HG03039 (cell line): ENCODE measurements around the gene HSF4.

Source experiments
- ATAC-seq: cut with Tn5 transposase; IDR thresholded peaks from one replicate; pipeline ENCODE4 v1.9.1; 2021; ENCODE audit warnings: mild to moderate bottlenecking, moderate library complexity; ENCODE audit not compliant: unreplicated experiment

The HSF4 gene

DNA sequence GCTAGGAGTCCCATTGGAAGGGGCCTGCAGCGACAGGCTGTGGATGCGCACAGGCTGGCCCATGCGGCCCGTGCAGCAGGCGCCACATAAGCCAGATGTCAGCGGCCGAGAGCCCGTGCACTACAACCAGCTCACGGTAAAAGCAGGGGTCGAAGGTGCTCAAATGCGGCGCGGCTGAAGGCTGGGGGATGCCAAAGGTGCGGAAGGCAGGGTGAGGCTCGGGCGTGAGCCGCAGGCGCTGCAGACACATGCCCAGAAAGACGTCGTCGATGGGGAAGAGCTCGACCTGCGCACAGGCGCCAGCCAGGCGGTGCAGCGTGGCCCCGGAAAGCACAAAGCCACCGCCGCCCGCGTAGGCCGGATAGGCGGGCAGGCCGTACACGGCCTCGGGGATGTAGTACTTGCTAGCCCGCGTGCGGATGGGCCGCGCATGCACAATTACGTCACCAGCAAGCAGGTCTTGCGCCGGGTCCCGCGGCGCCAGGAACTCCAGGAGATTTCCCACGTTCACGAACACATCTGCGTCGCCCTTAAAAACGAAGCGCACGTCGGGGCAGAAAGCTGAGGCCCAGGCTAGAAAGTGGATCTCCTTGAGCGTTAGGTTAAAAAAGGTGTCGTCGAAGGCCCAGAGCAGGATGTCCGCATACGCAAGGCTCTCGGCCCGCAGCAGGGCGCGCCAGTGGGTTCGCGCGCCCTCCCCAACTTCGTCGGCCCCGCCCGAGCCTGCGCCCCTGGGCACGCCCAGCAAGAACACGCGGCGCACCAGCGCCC lies 15.1 kb upstream of the HSF4 start:
- no peak for ATAC-seq

DNA sequence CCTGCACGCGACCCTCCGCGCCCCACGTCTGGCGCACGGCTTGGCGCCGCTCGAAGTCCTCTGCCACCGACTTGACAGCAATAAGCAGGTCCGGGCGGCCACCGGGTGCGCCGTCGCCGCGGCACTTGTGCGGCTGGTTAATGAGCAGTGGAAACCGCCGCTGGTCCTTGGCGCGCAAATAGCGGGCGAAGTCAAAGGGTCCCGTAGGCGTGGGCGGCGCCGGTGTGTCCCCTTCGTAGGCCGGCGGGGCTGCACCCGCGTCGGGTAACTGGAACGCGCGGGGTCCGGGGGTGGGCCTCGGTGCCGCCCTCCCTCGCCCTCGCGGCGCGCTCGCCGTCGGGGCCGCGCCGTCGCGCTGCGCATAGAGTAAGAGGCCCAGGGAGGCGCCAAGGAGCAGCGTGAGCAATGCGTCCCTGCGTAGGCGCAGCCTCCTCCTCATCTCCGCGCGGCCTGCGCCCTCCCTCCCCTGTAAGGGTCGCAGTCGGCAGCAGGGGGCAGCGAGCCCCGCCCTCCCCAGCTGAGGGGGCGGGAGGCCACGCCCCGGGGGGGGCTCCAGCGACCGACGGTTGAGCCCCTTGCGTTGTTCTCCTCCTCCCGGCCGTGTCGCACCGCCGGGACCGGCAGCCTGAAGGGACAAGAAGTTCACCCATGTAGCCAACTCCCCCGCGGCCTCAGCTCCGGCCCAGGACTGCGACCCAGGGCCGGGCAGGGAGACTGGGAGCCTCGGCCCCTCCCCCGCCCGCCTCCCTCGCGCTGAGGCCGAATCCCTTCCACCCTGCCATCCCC lies 14.3 kb upstream of the HSF4 start:
- peak; percentile 23 for ATAC-seq

DNA sequence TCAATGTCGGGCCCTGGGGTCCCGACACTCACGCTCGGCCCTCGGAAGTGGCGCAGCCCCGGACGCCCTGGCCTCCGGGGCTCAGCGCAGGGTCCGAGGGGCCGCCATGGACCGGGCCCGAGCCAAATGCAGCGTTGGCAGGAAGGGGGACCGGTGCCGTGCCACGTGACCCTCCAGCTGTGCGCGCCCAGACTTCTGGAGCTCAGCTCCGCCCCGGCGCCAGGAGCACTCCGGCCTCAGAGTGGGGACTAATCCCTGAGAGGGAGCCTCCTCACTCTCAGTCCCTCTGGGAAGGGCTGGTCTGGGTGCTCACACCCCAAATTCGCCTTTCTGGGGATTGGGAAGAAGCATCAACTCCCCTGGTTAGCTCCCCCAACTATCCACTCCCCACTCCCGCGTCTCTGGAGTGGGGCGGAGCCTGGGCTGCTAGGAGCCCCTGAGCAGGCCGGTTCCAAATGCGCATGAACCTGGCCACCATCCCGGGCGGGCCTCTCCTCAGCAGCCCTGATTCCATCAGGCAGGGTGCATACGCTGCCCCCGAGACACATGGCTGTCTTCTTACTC lies 13.6 kb upstream of the HSF4 start, which contains the start of gene B3GNT9:
TSS of gene B3GNT9 (minus strand) at position 166 of the 564 bp plus-strand sequence. CDS start 513 bp downstream, outside the sequence.
- peak; percentile 48 for ATAC-seq

DNA sequence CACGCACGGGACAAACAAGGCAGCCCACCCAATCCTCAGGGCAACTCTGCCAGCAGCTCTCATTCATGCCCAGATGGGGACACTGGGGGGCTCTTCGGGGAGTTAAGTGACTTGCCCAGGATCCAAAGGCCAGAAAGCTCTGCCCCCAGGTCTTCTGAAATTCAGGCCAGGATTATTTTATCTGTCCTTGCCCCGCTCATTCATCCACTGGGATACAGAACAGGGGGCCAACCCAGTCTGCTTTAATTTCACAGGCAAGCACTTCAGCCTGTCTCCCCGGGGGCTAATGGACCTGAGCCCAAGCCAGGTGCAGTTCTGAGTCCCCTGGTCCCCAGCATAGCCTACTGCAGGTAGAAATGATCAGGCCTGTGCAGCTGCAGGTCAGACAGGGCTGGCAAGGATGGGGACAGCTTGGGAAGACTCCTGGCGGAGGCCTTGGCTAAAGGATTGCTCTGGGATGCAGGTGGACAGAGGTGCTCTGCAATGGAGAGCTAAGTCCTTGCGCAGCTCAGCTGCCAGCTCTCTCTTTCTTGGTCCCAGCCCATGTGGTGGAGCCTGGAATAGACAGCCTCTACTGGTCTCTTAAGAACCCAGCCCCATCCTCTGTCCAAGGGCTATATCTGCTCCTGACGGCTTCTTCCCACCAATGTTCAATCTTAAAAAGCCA lies 13.0 kb upstream of the HSF4 start:
- no peak for ATAC-seq

DNA sequence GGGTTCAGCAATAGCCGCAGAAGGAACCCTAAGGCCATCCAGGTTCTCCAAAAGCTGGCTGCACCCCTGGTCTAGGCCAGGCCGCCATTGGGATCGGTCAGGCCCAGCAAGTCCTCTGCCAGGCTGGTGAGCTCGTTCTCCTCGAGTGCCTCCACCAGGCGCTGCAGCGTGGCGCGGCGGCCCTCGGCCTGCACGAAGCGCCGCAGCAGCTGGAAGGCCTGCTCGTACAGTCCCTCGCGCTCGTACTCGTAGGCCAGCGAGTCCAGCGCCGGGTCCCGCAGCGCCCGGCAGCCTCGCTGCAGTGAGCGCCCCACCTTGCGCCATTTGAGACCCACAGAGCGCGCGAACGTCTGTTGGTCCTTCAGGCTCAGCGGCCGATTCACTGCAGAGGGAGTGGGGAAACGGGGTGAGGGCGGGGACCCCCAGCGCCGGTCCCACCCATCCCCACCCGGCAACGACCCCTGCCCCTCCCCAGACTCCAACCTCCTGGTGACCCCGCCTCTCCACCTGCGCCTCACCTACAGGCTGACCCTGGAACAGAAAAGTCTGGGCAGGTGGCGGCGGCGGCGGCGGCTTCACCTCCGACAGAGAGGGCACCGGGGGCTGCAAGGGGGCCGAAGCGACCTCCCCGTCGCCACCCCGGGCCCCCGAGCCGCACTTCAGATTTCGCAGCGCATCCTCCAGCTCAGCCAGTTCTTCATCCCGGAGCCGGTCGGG lies 9.8 kb upstream of the HSF4 start:
- no peak for ATAC-seq

DNA sequence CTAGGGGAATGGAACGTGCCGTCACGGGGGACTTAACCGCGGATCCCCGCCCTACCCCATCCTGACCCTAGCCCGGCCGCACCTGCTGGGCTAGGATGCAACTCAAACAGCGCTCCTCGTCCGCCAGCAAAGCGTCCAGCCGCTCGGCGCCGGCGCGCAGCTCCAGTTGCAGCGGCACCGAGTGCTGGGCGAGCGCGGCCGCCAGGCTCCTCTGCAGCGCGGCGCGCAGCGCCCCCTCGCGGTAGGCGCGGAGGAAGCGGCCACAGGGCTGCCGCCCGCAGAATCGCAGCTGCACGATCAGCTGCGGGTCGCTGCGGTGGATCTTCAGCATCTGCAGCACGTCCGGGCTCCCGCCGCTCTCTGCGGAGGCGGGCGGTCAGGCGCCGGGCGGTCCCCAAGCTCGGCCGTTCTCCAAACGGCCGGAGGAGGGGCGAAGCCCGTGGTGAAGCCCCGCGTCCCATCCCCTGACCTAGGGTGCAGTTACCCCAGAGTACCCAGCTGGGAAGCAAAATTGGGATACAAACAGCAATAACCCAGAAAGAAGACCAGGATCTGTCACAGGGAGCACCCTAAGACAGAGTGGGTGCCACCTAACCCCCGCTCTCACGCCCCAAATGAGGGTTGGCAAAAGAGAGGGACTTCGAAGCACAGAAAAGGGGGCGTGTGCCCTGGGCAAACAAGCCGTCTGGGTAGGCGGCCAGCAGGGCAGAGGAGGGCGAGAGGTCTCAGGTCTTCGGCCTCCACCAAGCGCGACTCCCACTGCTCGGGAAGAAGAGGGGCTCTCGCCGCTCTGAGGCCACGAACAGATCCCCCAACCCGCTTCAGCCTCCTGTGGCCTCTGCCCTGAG lies 9.0 kb upstream of the HSF4 start:
- no peak for ATAC-seq

DNA sequence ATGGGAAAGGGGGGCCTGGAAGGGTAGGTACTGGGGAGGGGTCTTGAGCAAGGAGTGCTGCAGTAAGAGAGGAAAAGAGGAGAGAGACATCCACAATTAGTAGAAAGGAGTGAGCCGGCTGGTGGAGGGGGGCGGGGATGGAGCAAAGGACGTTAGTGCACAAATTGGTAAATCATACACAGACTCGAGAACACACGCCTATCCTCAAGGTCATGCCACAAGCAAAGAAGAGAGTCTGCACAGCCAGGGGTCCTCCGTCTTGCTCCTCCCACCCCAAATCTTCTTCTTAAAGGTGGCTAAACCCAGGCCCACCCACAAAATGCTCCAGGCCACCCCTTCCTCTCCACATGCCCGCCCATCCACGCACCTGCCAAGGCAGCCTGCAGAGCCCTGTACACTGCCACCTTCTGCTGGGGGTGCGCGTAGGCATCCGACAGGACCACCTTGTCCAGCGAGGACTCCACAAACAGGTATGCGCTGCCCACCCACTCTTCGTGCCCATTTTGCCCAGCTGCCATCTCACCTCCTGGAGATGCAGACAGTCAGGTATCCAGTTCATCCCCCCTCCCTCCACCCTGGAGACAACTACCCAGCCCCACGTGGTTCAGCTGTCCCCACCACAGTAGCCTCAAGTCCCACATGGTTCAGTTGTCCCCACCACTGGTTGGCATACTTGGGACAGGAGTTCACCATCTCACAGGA lies 8.3 kb upstream of the HSF4 start:
- ATAC-seq, result no peak

DNA sequence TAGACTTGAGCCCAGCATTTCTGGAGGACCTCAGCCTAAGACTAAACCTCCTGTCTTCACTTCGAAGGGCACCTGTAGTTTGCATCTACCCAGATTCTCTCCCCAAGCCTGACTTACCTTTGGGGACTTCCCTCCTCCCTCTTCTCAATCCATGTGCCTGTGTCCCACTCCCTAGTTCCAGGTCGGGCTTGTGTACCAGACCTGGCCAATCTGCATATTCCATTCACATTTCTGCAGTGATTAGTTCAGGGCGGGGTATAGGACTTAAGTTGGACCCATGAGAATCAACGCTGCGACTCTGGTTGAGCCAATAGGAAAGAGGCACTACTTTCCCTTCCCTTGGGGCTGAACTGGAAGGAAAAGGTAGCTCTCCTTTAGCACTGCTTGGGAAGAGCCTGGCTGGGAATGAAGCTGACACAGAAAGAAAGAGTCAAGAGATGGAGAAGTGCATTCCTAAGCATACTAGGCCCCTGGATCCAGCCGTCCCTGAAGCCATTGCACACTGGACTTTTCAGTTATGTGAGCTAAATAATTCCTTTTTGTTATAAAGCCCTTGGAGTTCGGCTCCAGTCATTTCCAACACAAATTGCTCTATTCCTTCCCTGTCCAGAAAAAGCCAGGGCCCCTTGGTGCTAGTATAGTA lies 7.3 kb upstream of the HSF4 start:
- no peak for ATAC-seq

DNA sequence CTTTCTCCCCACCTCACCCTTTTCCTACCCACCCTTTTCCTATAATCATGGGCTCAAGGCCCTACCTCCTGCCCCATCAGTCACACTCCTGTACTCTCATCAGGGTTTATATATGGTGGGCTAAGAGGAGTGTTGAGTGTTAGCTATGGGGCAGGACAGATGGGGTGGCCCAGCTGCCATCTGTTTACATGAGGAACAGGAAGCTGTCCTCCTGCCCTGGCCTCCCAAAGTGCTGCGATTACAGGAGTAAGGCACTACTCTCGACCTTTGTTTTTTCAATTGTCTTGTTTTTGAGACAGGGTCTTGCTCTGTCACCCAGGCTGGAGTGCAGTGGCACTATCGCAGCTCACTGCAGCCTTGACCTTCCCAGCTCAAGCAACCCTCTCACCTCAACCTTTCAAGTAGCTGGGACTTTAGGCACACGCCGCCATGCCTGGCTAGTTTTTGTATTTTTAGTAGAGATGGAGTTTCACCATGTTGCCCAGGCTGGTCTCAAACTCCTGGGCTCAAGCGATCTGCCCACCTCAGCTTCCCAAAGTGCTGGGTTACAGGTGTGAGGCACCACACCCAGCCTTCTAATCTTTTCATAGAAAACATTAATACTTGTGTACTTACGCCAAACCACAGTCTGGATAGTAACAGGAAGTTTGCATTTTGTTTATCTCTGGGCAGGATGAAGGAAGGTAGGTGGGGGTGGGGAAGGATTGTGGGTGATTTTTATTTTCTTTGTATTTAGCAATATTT lies 6.5 kb upstream of the HSF4 start:
- no peak for ATAC-seq

DNA sequence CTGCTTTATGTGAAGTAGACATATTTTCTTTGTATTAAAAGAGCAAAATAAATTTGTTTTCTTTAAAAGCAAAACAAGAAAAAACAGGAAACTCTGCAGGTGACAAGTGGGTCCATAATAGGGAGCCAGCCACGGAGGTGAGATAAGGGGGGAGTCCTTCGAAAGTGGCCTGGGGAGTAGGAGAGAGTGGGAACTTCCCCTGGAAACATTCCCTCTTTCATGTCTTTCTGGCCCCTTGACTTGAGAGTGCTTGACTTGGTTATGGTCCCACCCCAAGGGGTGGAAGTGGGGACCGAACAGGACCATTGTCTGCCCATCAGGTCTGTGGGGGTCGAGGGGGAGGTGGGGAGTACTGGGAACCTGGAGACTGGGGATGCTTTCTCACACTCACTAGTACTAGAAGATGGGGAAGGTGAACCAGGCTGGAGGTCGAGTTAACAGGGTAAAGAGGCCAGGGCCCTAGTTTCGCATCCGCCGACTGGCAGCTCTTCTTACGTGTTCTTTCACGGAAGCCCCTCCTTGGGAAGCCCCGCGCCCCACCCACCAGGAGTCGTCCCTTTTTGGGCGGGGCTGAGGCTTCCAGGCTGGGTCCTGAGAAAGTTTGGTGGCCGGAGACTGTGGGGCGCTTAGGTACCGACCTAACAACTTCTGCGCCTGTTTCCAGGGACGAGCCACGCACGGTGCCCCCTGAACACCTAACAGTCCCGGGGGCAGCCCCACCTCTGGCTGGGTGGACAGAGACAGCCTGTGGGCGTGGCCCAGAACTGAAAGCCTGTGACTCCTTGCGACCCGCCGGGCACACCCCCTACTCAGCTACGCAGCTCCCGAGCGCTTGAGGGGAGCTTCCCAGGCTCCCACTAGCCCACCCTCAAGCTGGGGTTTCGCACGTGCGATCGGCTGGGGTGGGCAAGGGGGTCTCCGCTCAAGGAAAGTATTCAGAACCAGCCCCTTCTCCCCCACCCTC lies 5.6 kb upstream of the HSF4 start:
- ATAC-seq, result peak; percentile 33

DNA sequence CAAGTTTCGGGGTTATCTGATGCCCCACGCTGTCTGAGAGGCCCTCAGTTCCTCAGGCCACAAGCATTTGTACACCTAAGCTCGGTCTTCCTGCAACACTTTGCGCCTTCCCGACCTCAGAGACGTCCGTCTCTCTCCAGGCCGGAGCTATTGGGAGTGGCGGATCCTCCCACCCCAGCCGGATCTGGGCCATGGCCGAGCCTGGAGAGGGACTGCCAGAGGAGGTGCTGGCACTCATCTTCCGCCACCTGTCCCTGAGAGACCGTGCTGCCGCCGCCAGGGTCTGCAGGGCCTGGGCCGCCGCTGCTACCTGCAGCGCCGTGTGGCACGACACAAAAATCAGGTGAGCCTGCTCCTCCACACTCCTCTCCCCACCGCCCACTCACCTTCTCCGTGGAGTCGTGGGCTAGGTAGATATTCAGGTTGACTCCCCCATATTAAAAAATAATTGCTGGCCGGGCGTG lies 2.9 kb upstream of the HSF4 start:
- no peak for ATAC-seq

DNA sequence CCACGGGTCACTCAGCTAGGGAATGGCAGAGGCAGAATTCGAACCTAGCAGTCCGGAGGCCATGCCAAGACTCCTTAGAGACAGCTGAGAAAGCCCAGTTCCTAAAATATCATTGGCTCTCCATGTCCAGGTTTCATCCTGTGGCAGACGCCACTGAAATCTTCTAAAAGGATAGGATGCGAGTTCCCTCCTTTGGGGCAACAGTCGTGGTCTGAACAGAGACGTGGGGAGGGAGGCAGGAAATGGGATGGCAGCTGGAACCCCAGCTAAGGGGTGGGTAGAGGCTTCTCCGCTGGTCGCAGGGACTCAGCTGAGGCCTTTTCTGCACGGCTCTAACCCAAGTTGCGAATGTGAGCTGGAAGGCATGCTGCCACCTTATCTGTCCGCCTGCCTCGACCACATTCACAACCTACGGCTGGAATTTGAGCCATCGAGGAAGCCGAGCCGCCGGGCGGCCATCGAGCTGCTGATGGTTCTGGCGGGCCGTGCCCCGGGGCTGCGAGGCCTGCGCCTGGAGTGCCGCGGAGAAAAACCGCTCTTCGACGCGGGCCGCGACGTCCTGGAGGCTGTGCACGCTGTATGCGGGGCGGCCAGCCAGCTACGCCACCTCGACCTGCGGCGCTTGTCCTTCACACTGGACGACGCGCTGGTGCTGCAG lies 1.9 kb upstream of the HSF4 start:
- no peak for ATAC-seq

DNA sequence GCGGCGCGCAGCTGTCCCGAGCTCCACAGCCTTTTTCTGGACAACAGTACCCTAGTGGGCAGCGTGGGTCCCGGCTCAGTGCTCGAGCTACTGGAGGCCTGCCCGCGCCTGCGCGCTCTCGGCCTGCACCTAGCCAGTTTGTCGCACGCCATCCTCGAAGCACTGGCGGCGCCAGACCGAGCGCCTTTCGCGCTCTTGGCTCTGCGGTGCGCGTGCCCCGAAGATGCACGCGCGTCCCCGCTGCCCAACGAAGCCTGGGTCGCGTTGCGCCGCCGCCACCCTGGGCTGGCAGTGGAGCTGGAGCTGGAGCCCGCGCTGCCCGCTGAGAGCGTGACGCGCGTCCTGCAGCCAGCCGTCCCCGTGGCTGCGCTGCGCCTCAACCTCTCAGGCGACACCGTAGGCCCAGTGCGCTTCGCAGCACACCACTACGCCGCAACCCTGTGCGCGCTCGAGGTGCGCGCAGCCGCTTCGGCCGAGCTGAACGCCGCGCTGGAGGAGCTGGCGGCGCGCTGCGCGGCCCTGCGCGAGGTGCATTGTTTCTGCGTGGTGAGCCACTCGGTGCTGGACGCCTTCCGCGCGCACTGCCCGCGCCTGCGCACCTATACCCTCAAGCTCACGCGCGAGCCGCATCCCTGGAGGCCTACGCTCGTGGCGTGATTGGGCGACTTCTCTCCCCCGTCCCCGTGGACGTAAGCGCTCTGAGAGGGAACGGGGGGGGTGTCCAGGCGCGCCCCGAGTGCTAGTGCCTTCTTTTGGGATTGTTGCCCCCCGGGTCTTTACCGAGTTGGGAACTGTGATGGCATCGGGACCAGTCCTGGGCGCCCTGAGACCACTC lies 1.2 kb upstream of the HSF4 start:
- no peak for ATAC-seq

DNA sequence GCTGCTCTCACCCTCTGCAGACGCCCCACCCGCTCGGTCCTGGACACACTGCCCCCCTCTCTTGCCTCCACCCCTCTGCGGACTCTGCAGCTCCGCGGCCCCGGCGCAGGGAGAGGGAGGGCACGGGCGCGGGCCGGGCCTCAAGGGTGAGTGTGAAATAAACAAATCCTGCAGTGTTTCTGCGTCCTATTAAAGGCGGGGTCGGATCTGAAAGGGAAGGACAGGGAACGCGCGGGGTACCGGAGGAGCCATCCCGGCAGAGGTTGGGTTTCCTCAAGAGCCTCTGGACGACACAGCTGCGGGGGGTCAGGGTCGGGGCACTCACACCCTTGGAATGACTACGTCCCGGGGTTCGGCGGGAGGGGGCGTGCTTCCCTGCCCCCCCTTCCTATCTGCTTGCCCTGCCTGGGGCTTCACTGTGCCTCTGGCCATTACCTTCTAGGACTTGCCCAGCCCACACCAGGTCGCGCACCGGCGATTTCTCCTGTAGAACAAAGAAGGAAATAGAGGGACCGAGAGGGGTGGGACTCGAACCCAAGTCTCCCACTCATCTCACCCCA lies 466 bp upstream of the HSF4 start:
- ATAC-seq, result no peak
